Lower leg skin (tissue), 4 donors: ENCODE data around the gene GRHL3. TPM values are rescaled to one million over a fixed set of nuclear protein-coding genes. Genes with fewer than 3 reads are reported as not detected.

Experiments used
- DNase-seq, 2 donors: peaks; one replicate each; pipeline ENCODE4 v3.0.0-alpha.2; 2019; ENCODE audit warnings: low spot score in 2 of 2
- H3K4me3 ChIP-seq: fragments of 200-600 bp; sonication (generic); 2 replicates; pipeline ENCODE4 v1.5.1; 2017; ENCODE audit warnings: mild to moderate bottlenecking, low read depth; ENCODE audit not compliant: poor library complexity, severe bottlenecking
- CTCF ChIP-seq, 3 donors: fragments of 450-650 bp; IDR thresholded peaks; one replicate each; pipeline ENCODE4 v1.5.1; 2016; ENCODE audit warnings: antibody characterized with exemption in 3 of 3, mild to moderate bottlenecking in 3 of 3, moderate library complexity in 2 of 3
- POLR2A ChIP-seq, 2 donors: fragments of 450-650 bp; IDR thresholded peaks; one replicate each; pipeline ENCODE4 v1.6.1; 2016 to 2017; ENCODE audit warnings: antibody characterized with exemption in 2 of 2, mild to moderate bottlenecking in 1 of 2, moderate library complexity in 1 of 2
- WGBS, 2 donors: methylation state at CpG; one replicate each; pipeline ENCODE4 v1.1.5; 2018; 5-methylcytosine and 5-hydroxymethylcytosine counted together
- intact Hi-C: fragments of 100-400 bp; cut with DNase I; formaldehyde crosslinking; loops from one replicate; pipeline ENCODE4 v1.15.0; 2023; ENCODE audit warnings: low total_unique reads
- total RNA-seq, 4 donors: library from RNA; depleted of rRNA; stranded (reverse); fragments of >200 nt; gene quantifications; one replicate each; pipeline ENCODE4 v1.1.0, GENCODE V29; 2016

The GRHL3 gene
- total RNA-seq, 4 donors from 2014 or later = 141 to 205 (median 171) TPM

GRCh38 chr1:24308365-24309015, 10.7 kb upstream of the GRHL3 start:
- H3K4me3 ChIP-seq = no peak overlapping the region
- intact Hi-C loops = no loop called here
- TF ChIP-seq CTCF (IDR thresholded peaks at IDR 0.05) = no peak
- no peak for TF ChIP-seq POLR2A (IDR thresholded peaks at IDR 0.05)
- WGBS, 2 donors = 80 to 88% methylated on average over 7 of the region's 7 CpGs
- peak in 1 of 2 donors; percentile 42 for DNase-seq

GRCh38 chr1:24309762-24310485, 9.2 kb upstream of the GRHL3 start:
- 76 to 84% methylated on average over 4 of the region's 4 CpGs for WGBS, 2 donors

GRCh38 chr1:24311234-24311633, 7.9 kb upstream of the GRHL3 start:
- intact Hi-C loops = no loop called here
- no peak for DNase-seq
- H3K4me3 ChIP-seq = no peak overlapping the region
- no peak for TF ChIP-seq POLR2A (IDR thresholded peaks at IDR 0.05)
- TF ChIP-seq CTCF (IDR thresholded peaks at IDR 0.05) = no peak
- 74 to 92% methylated on average over 3 of the region's 3 CpGs for WGBS, 2 donors

More at GRCh38 chr1:24309762-24310485, 9.2 kb upstream of the GRHL3 start:
- intact Hi-C loops = no loop called here
- H3K4me3 ChIP-seq = no peak overlapping the region
- TF ChIP-seq CTCF (IDR thresholded peaks at IDR 0.05) (no peak), POLR2A (IDR thresholded peaks at IDR 0.05) (no peak)
- DNase-seq = no peak

GRCh38 chr1:24311741-24312140, 7.4 kb upstream of the GRHL3 start:
- TF ChIP-seq POLR2A (IDR thresholded peaks at IDR 0.05) = no peak
- TF ChIP-seq CTCF (IDR thresholded peaks at IDR 0.05) = no peak
- H3K4me3 ChIP-seq = no peak overlapping the region
- no peak for DNase-seq
- intact Hi-C loops = no loop called here
- WGBS, 2 donors = 63 to 81% methylated on average over 1 of the region's 1 CpG

GRCh38 chr1:24315391-24315790, 3.8 kb upstream of the GRHL3 start:
- intact Hi-C loops = no loop called here
- no peak overlapping the region for H3K4me3 ChIP-seq
- TF ChIP-seq POLR2A (IDR thresholded peaks at IDR 0.05) (no peak), CTCF (IDR thresholded peaks at IDR 0.05) (no peak)
- 61 to 64% methylated on average over 6 of the region's 6 CpGs for WGBS, 2 donors
- DNase-seq = no peak
